ENCODE results near the gene ZBTB7C. TPM values are rescaled to one million over a fixed set of nuclear protein-coding genes. Genes with fewer than 3 reads are reported as not detected.

The ZBTB7C gene
- total RNA-seq, 2 experiments from 2014 or later = not detected

DNA sequence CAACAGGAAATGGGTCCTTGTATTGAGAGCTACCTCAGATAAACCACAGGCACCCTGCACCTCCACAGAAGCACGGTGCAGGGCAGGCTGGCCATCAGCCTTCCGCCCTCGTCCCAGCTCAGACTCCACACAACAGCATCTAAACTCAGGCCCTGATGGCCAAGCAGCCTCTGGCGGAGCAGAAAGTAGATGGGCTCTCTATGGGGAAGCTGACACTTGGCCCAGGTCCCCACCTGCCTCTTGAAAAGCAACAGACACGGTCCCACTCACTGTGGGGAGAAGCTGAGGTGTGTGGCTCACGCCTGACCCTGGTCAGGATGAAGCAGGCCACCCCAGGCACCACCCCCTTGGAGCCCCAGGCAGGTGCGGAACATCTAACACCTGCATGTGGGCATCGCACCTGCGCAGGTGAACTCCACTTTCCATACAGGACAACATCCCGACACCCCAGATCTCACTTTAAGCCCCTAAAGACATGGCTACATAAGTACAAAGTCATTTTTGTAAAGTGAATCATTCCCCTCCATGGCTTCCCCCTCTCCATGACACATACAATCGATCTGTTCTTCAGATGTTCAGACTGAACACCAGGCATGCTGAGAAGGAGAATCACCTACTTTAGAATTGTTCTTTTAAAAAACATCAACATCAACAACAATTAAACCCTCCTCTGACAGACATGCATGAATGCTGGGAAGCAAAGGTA, 208.4 kb downstream of the ZBTB7C start:
- Histone ChIP-seq H4K20me1 (ENCODE audit: insufficient read depth, low read length) (no peaks in the 10 kb centered on the region), H3K4me3 (ENCODE audit: low read depth, low read length, poor library complexity, severe bottlenecking) (no peak overlapping the region), H3K9me3 (ENCODE audit: low read length) (no peaks in the 10 kb centered on the region), H3K4me1 (ENCODE audit: insufficient read depth, low read length, poor library complexity, severe bottlenecking) (no peaks in the 10 kb centered on the region), H3K27ac (ENCODE audit: low read depth, low read length, poor library complexity, severe bottlenecking) (no peak overlapping the region), H3K36me3 (ENCODE audit: insufficient read depth, low read length) (no peaks in the 10 kb centered on the region), H3K4me2 (ENCODE audit: low read length) (no peak overlapping the region), H2AFZ (ENCODE audit: low read length) (no peak overlapping the region), H3K9me2 (ENCODE audit: insufficient read depth, low read length) (no peaks in the 10 kb centered on the region), H3K79me2 (ENCODE audit: insufficient read depth, low read depth, low read length) (no peaks in the 10 kb centered on the region)
- ChIA-PET POLR2A (no interaction called here), CTCF (ENCODE audit: unreplicated experiment) (no interaction called here)
- no TSS peak for BruUV-seq (replicated peaks)
- intact Hi-C loops (cut with micrococcal nuclease; ENCODE audit: unreplicated experiment) = no loop called here
- DNase-seq (ENCODE audit: low spot score) = no peak
- no peak for TF ChIP-seq EZH2phosphoT487 (IDR thresholded peaks at IDR 0.05; ENCODE audit: borderline replicate concordance, low read depth, low read length)
- TF ChIP-seq, protein P1, sequence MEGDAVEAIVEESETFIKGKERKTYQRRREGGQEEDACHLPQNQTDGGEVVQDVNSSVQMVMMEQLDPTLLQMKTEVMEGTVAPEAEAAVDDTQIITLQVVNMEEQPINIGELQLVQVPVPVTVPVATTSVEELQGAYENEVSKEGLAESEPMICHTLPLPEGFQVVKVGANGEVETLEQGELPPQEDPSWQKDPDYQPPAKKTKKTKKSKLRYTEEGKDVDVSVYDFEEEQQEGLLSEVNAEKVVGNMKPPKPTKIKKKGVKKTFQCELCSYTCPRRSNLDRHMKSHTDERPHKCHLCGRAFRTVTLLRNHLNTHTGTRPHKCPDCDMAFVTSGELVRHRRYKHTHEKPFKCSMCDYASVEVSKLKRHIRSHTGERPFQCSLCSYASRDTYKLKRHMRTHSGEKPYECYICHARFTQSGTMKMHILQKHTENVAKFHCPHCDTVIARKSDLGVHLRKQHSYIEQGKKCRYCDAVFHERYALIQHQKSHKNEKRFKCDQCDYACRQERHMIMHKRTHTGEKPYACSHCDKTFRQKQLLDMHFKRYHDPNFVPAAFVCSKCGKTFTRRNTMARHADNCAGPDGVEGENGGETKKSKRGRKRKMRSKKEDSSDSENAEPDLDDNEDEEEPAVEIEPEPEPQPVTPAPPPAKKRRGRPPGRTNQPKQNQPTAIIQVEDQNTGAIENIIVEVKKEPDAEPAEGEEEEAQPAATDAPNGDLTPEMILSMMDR (conservative IDR thresholded peaks at IDR 0.05; ENCODE audit: low read length) = no peak

DNA sequence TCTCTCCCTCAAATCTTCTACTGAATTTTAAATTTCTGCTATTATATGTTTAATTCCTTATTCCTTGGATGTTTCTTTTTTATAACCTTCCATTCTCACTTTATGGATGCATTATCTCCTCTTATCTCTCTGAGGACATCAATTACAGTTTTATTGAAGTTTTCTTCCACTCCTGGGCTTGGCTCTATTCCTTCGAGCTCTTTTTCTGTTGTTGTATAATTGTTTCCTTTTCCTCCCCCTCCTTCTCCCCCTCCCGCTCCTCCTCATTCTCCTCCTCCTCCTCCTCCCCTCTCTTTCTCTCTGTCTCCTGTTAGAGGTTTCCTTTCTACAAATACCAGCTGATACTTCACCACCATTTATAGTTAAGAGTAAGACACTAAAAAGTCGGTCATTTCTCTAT, 209.8 kb downstream of the ZBTB7C start:
- Histone ChIP-seq H3K9me2 (ENCODE audit: insufficient read depth, low read length) (no peaks in the 10 kb centered on the region), H4K20me1 (ENCODE audit: insufficient read depth, low read length) (no peaks in the 10 kb centered on the region), H3K4me3 (ENCODE audit: low read depth, low read length, poor library complexity, severe bottlenecking) (no peak overlapping the region), H3K27ac (ENCODE audit: low read depth, low read length, poor library complexity, severe bottlenecking) (no peak overlapping the region), H3K9me3 (ENCODE audit: low read length) (no peaks in the 10 kb centered on the region), H3K36me3 (ENCODE audit: insufficient read depth, low read length) (no peaks in the 10 kb centered on the region), H3K4me2 (ENCODE audit: low read length) (no peak overlapping the region), H2AFZ (ENCODE audit: low read length) (no peak overlapping the region), H3K79me2 (ENCODE audit: insufficient read depth, low read depth, low read length) (no peaks in the 10 kb centered on the region), H3K4me1 (ENCODE audit: insufficient read depth, low read length, poor library complexity, severe bottlenecking) (no peaks in the 10 kb centered on the region)
- BruUV-seq (replicated peaks) = no TSS peak
- no peak for DNase-seq (ENCODE audit: low spot score)
- intact Hi-C loops (cut with micrococcal nuclease; ENCODE audit: unreplicated experiment) = no loop called here
- ChIA-PET CTCF (ENCODE audit: unreplicated experiment) (no interaction called here), POLR2A (no interaction called here)
- TF ChIP-seq, protein P1 (conservative IDR thresholded peaks at IDR 0.05; ENCODE audit: low read length) = no peak
- no peak for TF ChIP-seq EZH2phosphoT487 (IDR thresholded peaks at IDR 0.05; ENCODE audit: borderline replicate concordance, low read depth, low read length)

DNA sequence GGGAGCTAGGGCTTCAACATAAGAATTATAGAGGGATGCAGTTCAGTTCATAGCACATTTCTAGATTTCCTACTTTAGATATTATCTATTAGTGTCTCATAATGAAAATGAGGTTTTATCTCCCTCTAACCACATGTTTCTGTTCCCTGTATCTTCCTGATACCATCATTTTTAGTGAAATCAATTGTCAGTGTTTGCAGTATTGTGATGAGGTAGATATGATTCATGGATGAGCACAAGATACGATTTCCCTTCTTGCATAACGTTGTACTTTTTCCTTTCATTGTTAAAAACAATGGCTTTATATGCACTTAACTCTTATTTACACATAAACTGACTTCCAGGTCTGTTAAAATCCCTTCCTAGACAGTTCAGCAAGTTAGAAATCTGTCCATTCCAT, 211.4 kb downstream of the ZBTB7C start:
- ChIA-PET POLR2A (no interaction called here), CTCF (ENCODE audit: unreplicated experiment) (no interaction called here)
- TF ChIP-seq, protein P1 (conservative IDR thresholded peaks at IDR 0.05; ENCODE audit: low read length) = no peak
- no peak for TF ChIP-seq EZH2phosphoT487 (IDR thresholded peaks at IDR 0.05; ENCODE audit: borderline replicate concordance, low read depth, low read length)
- Histone ChIP-seq H3K27ac (ENCODE audit: low read depth, low read length, poor library complexity, severe bottlenecking) (no peak overlapping the region), H3K9me2 (ENCODE audit: insufficient read depth, low read length) (no peaks in the 10 kb centered on the region), H3K36me3 (ENCODE audit: insufficient read depth, low read length) (no peaks in the 10 kb centered on the region), H3K79me2 (ENCODE audit: insufficient read depth, low read depth, low read length) (no peaks in the 10 kb centered on the region), H3K4me1 (ENCODE audit: insufficient read depth, low read length, poor library complexity, severe bottlenecking) (no peaks in the 10 kb centered on the region), H3K4me3 (ENCODE audit: low read depth, low read length, poor library complexity, severe bottlenecking) (no peak overlapping the region), H4K20me1 (ENCODE audit: insufficient read depth, low read length) (no peaks in the 10 kb centered on the region), H2AFZ (ENCODE audit: low read length) (no peak overlapping the region), H3K9me3 (ENCODE audit: low read length) (no peaks in the 10 kb centered on the region), H3K4me2 (ENCODE audit: low read length) (no peak overlapping the region)
- BruUV-seq (replicated peaks) = no TSS peak
- intact Hi-C loops (cut with micrococcal nuclease; ENCODE audit: unreplicated experiment) = no loop called here
- DNase-seq (ENCODE audit: low spot score) = no peak

Measured in OCI-LY7 (cell line).